Measurements from ENCODE around the gene ARHGEF11. TPM values are rescaled to one million over a fixed set of nuclear protein-coding genes. Genes with fewer than 3 reads are reported as not detected.
"Not testable (repeated sequence)": the region's sequence is repeated elsewhere in the genome, so short reads cannot be mapped to it uniquely, and the experiment has no call there.

The ARHGEF11 gene
- total and polyA plus RNA-seq, 12 donors, result 10.4 to 34.5 (median 26.8) TPM

DNA sequence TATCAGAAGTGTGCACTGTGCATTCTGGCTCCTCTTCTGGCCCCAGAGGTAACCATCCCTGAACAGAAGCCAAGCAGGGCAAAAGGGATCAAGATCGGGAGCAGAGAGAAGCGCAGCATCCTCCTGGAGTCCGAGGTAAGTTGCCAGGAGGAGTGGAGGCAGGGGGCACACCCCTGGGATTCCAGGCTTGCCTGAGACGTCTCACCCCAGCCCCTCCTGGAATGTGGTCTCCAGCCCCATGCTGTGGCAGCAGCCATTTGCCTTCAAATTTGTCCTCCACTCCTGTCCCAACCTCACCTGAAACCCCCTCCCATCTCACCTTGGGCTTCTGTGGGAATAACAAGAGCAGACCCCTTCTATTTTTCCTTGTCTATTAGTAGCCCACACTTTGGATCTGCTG is 115.1 kb downstream of the ARHGEF11 start:
- no peak overlapping the region for H3K27ac ChIP-seq
- no peaks in the 10 kb centered on the region for H3K9me3 ChIP-seq
- H3K4me1 ChIP-seq, result peaks cover 0 to 26% (median 17%) of the 10 kb centered on the region in 9 donors
- DNase-seq, result no peak
- no peak for ATAC-seq
- peaks cover under 1 to 47% (median 37%) of the 10 kb centered on the region in 7 donors for H3K27me3 ChIP-seq
- TF ChIP-seq, protein P1, sequence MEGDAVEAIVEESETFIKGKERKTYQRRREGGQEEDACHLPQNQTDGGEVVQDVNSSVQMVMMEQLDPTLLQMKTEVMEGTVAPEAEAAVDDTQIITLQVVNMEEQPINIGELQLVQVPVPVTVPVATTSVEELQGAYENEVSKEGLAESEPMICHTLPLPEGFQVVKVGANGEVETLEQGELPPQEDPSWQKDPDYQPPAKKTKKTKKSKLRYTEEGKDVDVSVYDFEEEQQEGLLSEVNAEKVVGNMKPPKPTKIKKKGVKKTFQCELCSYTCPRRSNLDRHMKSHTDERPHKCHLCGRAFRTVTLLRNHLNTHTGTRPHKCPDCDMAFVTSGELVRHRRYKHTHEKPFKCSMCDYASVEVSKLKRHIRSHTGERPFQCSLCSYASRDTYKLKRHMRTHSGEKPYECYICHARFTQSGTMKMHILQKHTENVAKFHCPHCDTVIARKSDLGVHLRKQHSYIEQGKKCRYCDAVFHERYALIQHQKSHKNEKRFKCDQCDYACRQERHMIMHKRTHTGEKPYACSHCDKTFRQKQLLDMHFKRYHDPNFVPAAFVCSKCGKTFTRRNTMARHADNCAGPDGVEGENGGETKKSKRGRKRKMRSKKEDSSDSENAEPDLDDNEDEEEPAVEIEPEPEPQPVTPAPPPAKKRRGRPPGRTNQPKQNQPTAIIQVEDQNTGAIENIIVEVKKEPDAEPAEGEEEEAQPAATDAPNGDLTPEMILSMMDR (IDR thresholded peaks at IDR 0.05), result no peak
- WGBS, 2 donors, result 53 to 62% methylated on average over 4 of the region's 4 CpGs
- H3K4me3 ChIP-seq, result no peak overlapping the region
- H3K36me3 ChIP-seq, result peaks cover 0 to 15% (median 0%) of the 10 kb centered on the region in 9 donors
- intact Hi-C loops (cut with DNase I), result no loop called here

GRCh38 chr1:156929596-156930238 is 115.8 kb downstream of the ARHGEF11 start:
- DNase-seq (no peak), ATAC-seq (no peak)
- Histone ChIP-seq H3K4me1 (peaks cover 0 to 26% (median 17%) of the 10 kb centered on the region in 9 donors), H3K9me3 (no peaks in the 10 kb centered on the region), H3K36me3 (peaks cover 0 to 7% (median 0%) of the 10 kb centered on the region in 9 donors), H3K27me3 (peaks cover 7 to 55% (median 44%) of the 10 kb centered on the region in 7 donors), H3K27ac (no peak overlapping the region), H3K4me3 (no peak overlapping the region)
- 53 to 57% methylated on average over 6 of the region's 6 CpGs for WGBS, 2 donors
- intact Hi-C loops (cut with DNase I), result loop anchor here in 6 of 10 donors (5.0 to 10.0 kb wide), 9 partner anchors 37 to 245 kb away; partner anchors contain the start of genes ISG20L2 (in 1 of the 6), METTL25B (in 1 of the 6) and PEAR1 (in 1 of the 6)
- TF ChIP-seq, protein P1 (IDR thresholded peaks at IDR 0.05), result no peak

- peak overlapping the region in 7 of 10 donors; percentile 14 to 48 (median 33) for H3K4me3 ChIP-seq
- H3K4me1 ChIP-seq, result peaks cover 10 to 37% (median 29%) of the 10 kb centered on the region in 9 donors
- TF ChIP-seq, protein P1 (IDR thresholded peaks at IDR 0.05), result no peak
- DNase-seq, result no peak
- intact Hi-C loops (cut with DNase I), result loop anchor here in 6 of 10 donors (5.0 to 10.0 kb wide), 9 partner anchors 36 to 243 kb away; partner anchors contain the start of genes ISG20L2 (in 1 of the 6), METTL25B (in 1 of the 6) and PEAR1 (in 1 of the 6)
- no peaks in the 10 kb centered on the region for H3K9me3 ChIP-seq
- WGBS, 2 donors, result 13 to 20% methylated on average over 4 of the region's 4 CpGs
- H3K36me3 ChIP-seq, result no peaks in the 10 kb centered on the region
- H3K27ac ChIP-seq, result no peak overlapping the region
- ATAC-seq, result no peak
- peaks cover 20 to 71% (median 60%) of the 10 kb centered on the region in 7 donors for H3K27me3 ChIP-seq
Observed at GRCh38 chr1:156928043-156928602, 117.4 kb downstream of the ARHGEF11 start.

GRCh38 chr1:156927215-156928042 is 118.1 kb downstream of the ARHGEF11 start:
- TF ChIP-seq, protein P1 (IDR thresholded peaks at IDR 0.05), result peak; percentile 29 to 81 (median 63)
- intact Hi-C loops (cut with DNase I), result loop anchor here in 6 of 10 donors (5.0 to 10.0 kb wide), 9 partner anchors 35 to 243 kb away; partner anchors contain the start of genes ISG20L2 (in 1 of the 6), METTL25B (in 1 of the 6) and PEAR1 (in 1 of the 6)
- no peaks in the 10 kb centered on the region for H3K36me3 ChIP-seq
- DNase-seq, result peak; percentile 60 to 76
- 5 to 7% methylated on average over 63 to 64 of the region's 64 CpGs for WGBS, 2 donors
- no peak overlapping the region for H3K27ac ChIP-seq
- peaks cover 10 to 38% (median 32%) of the 10 kb centered on the region in 9 donors for H3K4me1 ChIP-seq
- peak overlapping the region in 9 of 10 donors; percentile 14 to 48 (median 37) for H3K4me3 ChIP-seq
- H3K27me3 ChIP-seq, result peaks cover 23 to 78% (median 67%) of the 10 kb centered on the region in 7 donors
- no peaks in the 10 kb centered on the region for H3K9me3 ChIP-seq
- peak; percentile 53 to 77 (median 70) for ATAC-seq

DNA sequence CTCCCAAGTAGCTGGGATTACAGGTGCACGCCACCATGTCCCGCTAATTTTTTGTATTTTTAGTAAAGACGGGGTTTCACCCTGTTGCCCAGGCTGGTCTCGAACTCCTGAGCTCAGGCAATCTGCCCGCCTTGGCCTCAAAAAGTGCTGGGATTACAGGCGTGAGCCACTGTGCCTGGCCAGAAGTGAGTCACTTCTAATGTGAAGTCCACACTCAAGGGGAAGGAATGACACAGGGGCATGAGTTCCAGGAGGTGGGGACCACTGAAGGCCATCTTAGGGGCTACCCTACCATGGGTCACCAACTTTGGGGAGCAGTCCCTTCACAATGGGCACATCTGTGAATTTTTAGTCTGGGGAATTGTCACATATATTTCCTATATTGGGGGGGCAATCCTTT is 118.8 kb downstream of the ARHGEF11 start:
- H3K4me3 ChIP-seq, DNase-seq, H3K9me3 ChIP-seq, ATAC-seq, H3K27ac ChIP-seq, H3K36me3 ChIP-seq: not testable (repeated sequence)
- intact Hi-C loops (cut with DNase I), result loop anchor here in 6 of 10 donors (5.0 to 10.0 kb wide), 9 partner anchors 34 to 242 kb away; partner anchors contain the start of genes ISG20L2 (in 1 of the 6), METTL25B (in 1 of the 6) and PEAR1 (in 1 of the 6)
- peaks cover 27 to 85% (median 74%) of the 10 kb centered on the region in 7 donors for H3K27me3 ChIP-seq
- H3K4me1 ChIP-seq, result peaks cover 10 to 35% (median 29%) of the 10 kb centered on the region in 9 donors
- 85 to 88% methylated on average over 6 of the region's 6 CpGs for WGBS, 2 donors

Data from heart right ventricle (tissue), 16 donors.